ENCODE data around the gene SATB2. TPM values are rescaled to one million over a fixed set of nuclear protein-coding genes. Genes with fewer than 3 reads are reported as not detected.

Gene SATB2
- polyA plus RNA-seq, 1 donor from 2014 or later = not detected

DNA sequence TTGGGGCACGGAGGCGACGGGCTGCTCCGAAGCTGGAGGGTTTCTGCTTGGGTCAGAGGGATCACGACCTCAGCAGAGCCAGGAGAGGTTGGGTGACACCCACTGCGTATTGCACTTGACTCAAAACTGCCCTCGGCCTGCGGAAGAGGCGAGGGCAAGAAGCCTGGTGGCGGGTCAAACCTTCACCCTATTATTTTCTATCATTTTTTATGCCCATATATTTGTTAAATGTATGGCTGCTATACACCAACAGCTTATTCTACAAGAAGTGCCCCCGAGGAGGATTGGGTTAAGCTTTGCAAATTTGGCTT lies 12.6 kb upstream of the SATB2 start:
- Mint-ChIP-seq H3K27ac (peak overlapping the region in 2 of 3 donors; percentile 48 to 78), H3K27me3 (peaks cover 86% of the 10 kb centered on the region), H3K4me3 (peak overlapping the region in 1 of 4 donors; percentile 39), H3K9me3 (peaks cover 0 to 11% (median 4%) of the 10 kb centered on the region in 3 donors), H3K36me3 (no peaks in the 10 kb centered on the region), H3K4me1 (peaks cover 1 to 8% (median 2%) of the 10 kb centered on the region in 3 donors)

GRCh38 chr2:199469514-199470360 lies 12.0 kb upstream of the SATB2 start:
- peaks cover 88% of the 10 kb centered on the region for H3K27me3 Mint-ChIP-seq
- H3K4me1 Mint-ChIP-seq = peaks cover 3 to 10% (median 7%) of the 10 kb centered on the region in 3 donors
- H3K9me3 Mint-ChIP-seq = peaks cover 2 to 14% (median 8%) of the 10 kb centered on the region in 3 donors
- peak overlapping the region; percentile 16 to 64 (median 56) for H3K27ac Mint-ChIP-seq
- peak overlapping the region in 1 of 4 donors; percentile 39 for H3K4me3 Mint-ChIP-seq
- no peaks in the 10 kb centered on the region for H3K36me3 Mint-ChIP-seq

GRCh38 chr2:199468561-199469513 lies 11.1 kb upstream of the SATB2 start:
- Mint-ChIP-seq H3K4me1 (peaks cover 3 to 10% (median 7%) of the 10 kb centered on the region in 3 donors), H3K36me3 (no peaks in the 10 kb centered on the region), H3K27me3 (peaks cover 86% of the 10 kb centered on the region), H3K27ac (peak overlapping the region; percentile 58 to 71 (median 64)), H3K4me3 (peak overlapping the region in 1 of 4 donors; percentile 26), H3K9me3 (peaks cover 2 to 14% (median 8%) of the 10 kb centered on the region in 3 donors)

GRCh38 chr2:199467066-199467822 lies 9.5 kb upstream of the SATB2 start:
- Mint-ChIP-seq H3K9me3 (peaks cover 2 to 14% (median 8%) of the 10 kb centered on the region in 3 donors), H3K27me3 (peaks cover 78% of the 10 kb centered on the region), H3K27ac (peak overlapping the region in 1 of 3 donors; percentile 82), H3K36me3 (no peaks in the 10 kb centered on the region), H3K4me1 (peaks cover 3 to 10% (median 7%) of the 10 kb centered on the region in 3 donors), H3K4me3 (peak overlapping the region in 1 of 4 donors; percentile 61)

DNA sequence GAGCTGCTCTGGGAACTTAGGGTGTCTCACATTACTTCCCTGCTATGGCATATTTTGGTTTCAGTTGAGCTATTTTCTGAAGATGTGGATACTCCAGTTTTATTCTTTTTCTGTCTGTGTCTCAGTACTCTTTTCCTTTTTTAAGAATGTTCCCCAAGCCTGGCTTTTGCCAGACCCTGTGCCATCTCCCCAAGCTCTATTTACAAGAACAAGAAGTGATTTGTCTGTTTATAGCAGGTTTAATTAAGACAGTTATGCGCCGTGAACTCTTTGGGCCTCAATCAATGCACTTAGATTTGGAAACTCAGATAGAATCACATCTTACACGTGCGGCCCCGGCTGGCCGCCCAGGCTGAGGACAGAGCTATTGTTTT lies 8.9 kb upstream of the SATB2 start:
- no peaks in the 10 kb centered on the region for H3K36me3 Mint-ChIP-seq
- peaks cover 2 to 14% (median 8%) of the 10 kb centered on the region in 3 donors for H3K9me3 Mint-ChIP-seq
- peaks cover 3 to 9% (median 7%) of the 10 kb centered on the region in 3 donors for H3K4me1 Mint-ChIP-seq
- H3K27ac Mint-ChIP-seq = peak overlapping the region in 2 of 3 donors; percentile 80 to 82
- peaks cover 73% of the 10 kb centered on the region for H3K27me3 Mint-ChIP-seq
- peak overlapping the region in 1 of 4 donors; percentile 61 for H3K4me3 Mint-ChIP-seq

- H3K4me1 Mint-ChIP-seq = peaks cover 3 to 7% (median 7%) of the 10 kb centered on the region in 3 donors
- H3K27me3 Mint-ChIP-seq = peaks cover 68% of the 10 kb centered on the region
- peaks cover 2 to 14% (median 8%) of the 10 kb centered on the region in 3 donors for H3K9me3 Mint-ChIP-seq
- peak overlapping the region; percentile 80 to 98 (median 82) for H3K27ac Mint-ChIP-seq
- no peaks in the 10 kb centered on the region for H3K36me3 Mint-ChIP-seq
- H3K4me3 Mint-ChIP-seq = peak overlapping the region in 1 of 4 donors; percentile 61
Observed at GRCh38 chr2:199465988-199466691, 8.4 kb upstream of the SATB2 start.

DNA sequence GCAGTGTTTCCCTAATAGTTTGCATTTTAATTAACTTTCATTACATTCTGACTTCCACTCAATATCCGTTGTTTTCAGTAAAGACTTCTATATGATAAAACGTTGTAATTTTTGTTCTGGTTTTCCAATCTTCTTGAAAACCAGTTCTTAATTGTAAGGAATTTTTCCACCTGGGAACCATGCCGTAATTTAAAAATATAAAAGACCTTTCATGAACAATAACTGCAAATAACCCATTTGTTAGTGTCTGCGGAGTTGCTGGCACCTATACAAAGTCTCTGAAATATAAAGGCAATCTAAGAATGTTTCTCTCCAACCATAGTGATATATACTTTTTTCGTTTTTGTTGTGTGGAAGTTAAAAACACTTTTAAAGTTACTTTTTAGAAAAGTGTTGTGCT lies 7.7 kb upstream of the SATB2 start:
- Mint-ChIP-seq H3K36me3 (no peaks in the 10 kb centered on the region), H3K4me1 (peaks cover 6 to 9% (median 8%) of the 10 kb centered on the region in 3 donors), H3K27me3 (peaks cover 67% of the 10 kb centered on the region), H3K27ac (peak overlapping the region; percentile 82 to 98 (median 83)), H3K9me3 (peaks cover 4 to 16% (median 10%) of the 10 kb centered on the region in 3 donors), H3K4me3 (peak overlapping the region in 2 of 4 donors; percentile 49 to 61)

DNA sequence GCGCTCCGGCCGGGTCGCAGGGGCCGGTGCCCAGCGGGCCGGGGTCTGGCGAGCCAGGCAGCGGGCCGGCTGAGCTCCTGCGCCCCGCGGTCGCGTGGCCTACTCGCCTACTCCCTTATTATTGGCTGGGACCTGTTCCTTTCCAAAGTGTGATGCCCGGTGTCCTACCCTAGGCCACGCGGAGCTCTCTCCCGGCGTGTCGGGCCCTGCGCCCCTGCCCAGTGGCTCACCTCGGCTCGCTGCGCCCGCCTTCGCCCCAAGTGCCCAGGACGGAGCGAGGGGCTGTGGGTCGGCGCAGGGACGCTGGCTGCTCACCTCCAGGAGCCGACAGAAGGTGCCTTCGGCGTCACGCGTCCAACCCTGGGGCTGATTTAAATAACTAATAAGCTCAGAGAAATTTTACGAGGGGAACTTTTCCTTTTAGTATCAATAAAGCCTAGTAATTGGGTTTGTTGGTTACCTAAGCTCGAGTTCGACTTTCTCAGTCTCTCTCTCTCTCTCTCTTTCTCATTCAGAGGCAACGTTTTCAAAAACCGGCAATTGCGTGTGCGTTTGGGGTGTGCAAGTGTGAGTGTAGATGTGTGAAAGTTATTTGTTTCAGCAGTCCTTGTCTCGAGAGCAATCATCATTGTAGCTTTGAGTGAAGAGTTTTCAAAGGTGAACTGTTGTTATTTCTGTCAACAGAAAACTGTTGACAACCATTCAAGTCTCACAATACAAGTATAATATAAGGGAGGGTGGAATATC lies 7.0 kb upstream of the SATB2 start:
- H3K27ac Mint-ChIP-seq = peak overlapping the region; percentile 82 to 98 (median 83)
- peaks cover 4 to 18% (median 12%) of the 10 kb centered on the region in 3 donors for H3K9me3 Mint-ChIP-seq
- H3K27me3 Mint-ChIP-seq = peaks cover 67% of the 10 kb centered on the region
- no peaks in the 10 kb centered on the region for H3K36me3 Mint-ChIP-seq
- peak overlapping the region in 3 of 4 donors; percentile 46 to 61 (median 49) for H3K4me3 Mint-ChIP-seq
- peaks cover 9 to 15% (median 10%) of the 10 kb centered on the region in 3 donors for H3K4me1 Mint-ChIP-seq

GRCh38 chr2:199463708-199464605 lies 6.2 kb upstream of the SATB2 start:
- Mint-ChIP-seq H3K4me3 (peak overlapping the region in 1 of 4 donors; percentile 63), H3K36me3 (no peaks in the 10 kb centered on the region), H3K9me3 (peaks cover 4 to 20% (median 12%) of the 10 kb centered on the region in 3 donors), H3K27ac (peak overlapping the region in 2 of 3 donors; percentile 53 to 82), H3K27me3 (peaks cover 64% of the 10 kb centered on the region), H3K4me1 (peaks cover 11 to 18% (median 12%) of the 10 kb centered on the region in 3 donors)

- Mint-ChIP-seq H3K4me3 (peak overlapping the region in 1 of 4 donors; percentile 6), H3K27me3 (peaks cover 56% of the 10 kb centered on the region), H3K9me3 (peaks cover 4 to 20% (median 12%) of the 10 kb centered on the region in 3 donors), H3K36me3 (no peaks in the 10 kb centered on the region), H3K27ac (peak overlapping the region; percentile 12 to 90 (median 67)), H3K4me1 (peaks cover 11 to 18% (median 12%) of the 10 kb centered on the region in 3 donors)
Observed at GRCh38 chr2:199462956-199463692, 5.4 kb upstream of the SATB2 start.

- Mint-ChIP-seq H3K27ac (peak overlapping the region; percentile 12 to 90 (median 67)), H3K4me1 (peaks cover 11 to 18% (median 12%) of the 10 kb centered on the region in 3 donors), H3K9me3 (peaks cover 4 to 18% (median 12%) of the 10 kb centered on the region in 3 donors), H3K27me3 (peaks cover 49% of the 10 kb centered on the region), H3K4me3 (peak overlapping the region in 2 of 4 donors; percentile 6 to 75), H3K36me3 (no peaks in the 10 kb centered on the region)
Observed at GRCh38 chr2:199462347-199462955, 4.7 kb upstream of the SATB2 start.

Measured in IgD-negative memory B cell (primary cell).